GM18511 (cell line): ENCODE data around the gene SCRN1.
"Not testable (repeated sequence)": the region's sequence is repeated elsewhere in the genome, so short reads cannot be mapped to it uniquely, and the experiment has no call there.

ENCODE experiments used
- ATAC-seq: cut with Tn5 transposase; IDR thresholded peaks from one replicate; pipeline ENCODE4 v1.9.1; 2021; ENCODE audit warnings: mild to moderate bottlenecking, moderate library complexity; ENCODE audit not compliant: unreplicated experiment

SCRN1 gene

DNA sequence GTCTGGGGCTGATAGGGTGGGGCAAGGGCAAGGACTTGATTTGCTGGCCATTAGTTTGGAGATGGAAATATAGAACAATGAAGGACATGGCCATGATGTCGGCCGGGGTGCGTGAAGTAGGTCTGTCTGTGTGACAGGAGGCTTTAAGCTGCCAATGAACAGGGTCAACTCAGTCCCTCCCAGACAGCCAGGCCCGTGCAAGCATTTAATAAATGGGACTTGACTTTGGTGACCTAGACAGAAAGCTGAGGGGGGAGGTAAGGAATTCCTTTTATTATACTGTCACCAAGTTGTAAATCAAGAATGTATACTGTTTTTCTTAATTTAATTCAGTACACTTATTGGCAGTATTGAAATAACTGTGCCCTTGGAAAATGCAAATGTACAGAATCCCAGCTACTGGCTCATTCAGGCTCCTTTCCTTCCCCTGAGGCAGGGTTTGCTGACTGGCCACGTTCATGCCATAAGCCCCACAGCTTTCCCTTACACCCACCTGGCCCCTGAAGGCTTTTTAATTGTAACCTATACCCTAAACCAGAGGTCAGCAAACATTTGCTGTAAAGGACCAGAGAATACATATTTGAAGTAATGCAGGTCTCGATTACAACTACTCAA, 96.1 kb downstream of the SCRN1 start:
- ATAC-seq: no peak

DNA sequence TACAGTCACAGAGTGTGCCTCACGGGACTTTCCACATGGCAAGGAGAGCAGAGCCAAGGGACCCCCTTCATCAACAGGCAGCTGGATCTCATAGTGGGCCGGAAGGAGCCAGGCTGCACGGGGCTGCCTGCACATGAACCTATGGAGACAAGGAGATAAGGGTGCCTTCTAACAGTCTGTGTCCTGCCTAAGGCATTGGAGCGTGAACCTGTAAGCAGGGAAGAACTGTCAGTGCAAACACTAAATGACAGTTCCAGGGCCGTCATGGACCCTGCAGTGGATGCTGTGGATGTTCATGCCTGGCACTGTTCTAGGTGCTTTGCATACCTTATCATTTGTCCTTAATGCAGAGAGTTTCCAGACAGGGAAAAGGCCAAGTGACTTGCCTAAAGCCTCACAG, 97.4 kb downstream of the SCRN1 start:
- ATAC-seq: no peak

DNA sequence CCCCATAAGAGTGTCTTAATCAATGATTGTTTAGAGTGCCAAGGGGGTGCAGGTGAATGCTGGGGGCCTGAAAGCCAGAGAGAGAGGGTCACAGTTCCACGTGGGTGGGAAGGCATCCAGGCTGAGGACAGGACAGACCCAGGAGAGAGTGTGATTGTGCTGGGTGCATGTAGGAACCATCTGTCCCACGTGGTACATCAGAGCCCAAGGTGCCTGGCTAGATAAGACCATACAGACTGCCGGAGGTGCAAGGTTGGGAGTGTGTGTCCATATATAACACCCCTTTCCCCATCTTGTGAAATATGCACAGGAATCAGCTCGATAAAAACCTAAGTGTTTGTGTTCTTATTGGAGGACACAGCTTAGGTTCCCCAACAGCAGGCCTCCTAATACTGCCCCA, 97.8 kb downstream of the SCRN1 start:
- ATAC-seq: no peak

DNA sequence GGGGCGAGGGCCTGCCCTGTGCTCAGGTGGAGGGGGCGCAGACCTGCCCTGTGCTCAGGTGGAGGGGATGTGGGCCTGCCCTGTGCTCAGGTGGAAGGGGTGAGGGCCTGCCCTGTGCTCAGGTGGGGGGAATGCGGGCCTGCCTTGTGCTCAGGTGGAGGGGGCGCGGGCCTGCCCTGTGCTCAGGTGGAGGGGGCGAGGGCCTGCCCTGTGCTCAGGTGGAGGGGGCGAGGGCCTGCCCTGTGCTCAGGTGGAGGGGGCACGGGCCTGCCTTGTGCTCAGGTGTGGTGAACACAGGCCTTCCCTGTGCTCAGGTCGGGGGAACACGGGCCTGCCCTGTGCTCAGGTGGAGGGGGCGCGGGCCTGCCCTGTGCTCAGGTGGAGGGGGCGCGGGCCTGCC, 98.8 kb downstream of the SCRN1 start:
- ATAC-seq: not testable (repeated sequence)

DNA sequence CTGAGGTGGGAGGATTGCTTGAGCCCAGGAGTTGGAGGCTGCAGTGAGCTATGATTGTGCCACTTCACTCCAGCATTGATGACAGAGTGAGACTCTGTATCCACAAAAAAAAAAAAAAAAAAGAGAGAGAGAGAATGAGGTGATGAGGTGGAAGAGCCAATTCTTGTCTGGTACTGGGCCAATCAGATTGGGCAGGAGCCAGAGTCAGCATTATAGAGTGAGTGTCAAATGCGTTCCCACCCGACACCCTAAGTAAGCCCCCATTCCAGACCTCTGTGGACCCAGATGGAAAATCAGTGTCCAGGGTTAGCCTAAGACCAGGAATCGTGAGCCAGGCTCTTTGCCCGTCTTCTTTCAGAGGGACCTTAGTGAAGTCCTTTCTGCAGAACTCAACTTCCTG, 99.3 kb downstream of the SCRN1 start:
- ATAC-seq: no peak

DNA sequence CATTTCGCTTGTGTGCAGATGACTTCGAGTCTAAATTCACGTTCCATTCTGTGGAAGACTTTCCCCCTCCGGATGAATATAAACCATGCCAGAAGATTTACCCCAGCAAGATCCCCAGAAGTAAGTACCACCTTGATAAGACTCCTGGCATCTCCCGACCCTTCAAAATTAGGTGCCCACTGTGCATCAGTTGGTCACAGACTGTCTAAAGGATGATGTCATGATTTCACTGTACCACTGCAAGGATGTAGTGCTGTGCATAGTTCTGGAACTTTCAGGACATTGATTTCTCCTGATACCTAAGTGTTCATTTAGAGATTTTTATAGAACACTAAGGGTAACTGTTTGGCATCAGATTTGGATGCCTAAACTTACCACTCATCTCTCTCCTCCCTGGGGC, 100.3 kb downstream of the SCRN1 start:
- no peak for ATAC-seq

DNA sequence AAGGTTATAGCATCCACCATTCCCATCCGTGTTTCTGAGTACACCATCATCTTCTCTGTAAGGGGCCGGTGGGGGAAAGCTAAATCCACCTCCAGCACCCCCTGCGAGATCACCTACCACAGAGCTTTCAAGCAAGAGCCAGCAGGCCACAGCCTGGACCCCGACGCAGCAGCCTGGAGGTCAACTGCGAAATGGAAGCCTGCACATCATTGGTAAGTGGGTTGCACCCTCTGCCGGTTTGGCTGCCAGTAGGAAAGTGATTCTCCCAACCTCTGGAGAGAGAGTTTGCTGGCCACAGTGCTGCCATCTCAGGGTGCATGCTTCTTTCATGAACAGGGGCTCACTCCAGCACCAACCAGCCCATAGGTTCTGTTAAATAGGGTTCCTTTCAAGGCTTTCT, 101.6 kb downstream of the SCRN1 start:
- no peak for ATAC-seq

DNA sequence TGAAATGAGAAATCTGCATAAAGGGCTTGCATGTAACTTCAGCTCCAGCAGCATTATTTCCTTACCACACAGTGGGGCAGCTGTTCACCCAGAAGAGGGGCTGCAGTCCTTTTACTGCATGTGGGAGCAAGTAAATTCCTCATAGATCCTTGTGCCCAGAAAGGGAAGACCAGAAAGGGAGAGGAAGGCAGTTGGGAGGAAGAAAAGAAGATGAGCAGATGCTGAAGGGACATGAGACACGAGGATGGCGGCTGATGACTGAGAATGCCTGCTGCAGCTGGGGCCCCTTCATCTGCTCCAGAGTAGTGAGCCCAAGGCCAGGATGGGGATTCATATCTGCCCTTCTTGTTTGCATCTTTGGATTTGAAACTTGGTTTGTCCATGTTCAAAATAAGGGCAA, 102.8 kb downstream of the SCRN1 start:
- ATAC-seq: no peak

DNA sequence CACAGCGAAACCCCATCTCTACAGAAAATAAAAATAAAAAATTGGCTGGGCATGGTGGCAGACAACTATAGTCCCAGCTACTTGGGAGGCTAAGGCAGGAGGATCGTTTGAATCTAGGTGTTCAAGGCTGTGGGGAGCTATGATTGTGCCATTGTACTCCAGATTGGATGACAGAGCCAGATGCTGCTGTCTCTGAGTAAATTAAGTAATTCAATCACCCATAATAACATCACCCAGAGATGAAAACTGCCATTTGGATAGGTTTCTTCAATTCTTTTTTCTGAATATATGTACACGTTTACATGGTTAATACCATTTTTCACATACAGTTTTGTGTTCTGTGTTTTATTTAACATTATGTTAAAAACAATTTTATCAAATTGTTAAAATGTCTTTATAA, 104.0 kb downstream of the SCRN1 start:
- no peak for ATAC-seq

DNA sequence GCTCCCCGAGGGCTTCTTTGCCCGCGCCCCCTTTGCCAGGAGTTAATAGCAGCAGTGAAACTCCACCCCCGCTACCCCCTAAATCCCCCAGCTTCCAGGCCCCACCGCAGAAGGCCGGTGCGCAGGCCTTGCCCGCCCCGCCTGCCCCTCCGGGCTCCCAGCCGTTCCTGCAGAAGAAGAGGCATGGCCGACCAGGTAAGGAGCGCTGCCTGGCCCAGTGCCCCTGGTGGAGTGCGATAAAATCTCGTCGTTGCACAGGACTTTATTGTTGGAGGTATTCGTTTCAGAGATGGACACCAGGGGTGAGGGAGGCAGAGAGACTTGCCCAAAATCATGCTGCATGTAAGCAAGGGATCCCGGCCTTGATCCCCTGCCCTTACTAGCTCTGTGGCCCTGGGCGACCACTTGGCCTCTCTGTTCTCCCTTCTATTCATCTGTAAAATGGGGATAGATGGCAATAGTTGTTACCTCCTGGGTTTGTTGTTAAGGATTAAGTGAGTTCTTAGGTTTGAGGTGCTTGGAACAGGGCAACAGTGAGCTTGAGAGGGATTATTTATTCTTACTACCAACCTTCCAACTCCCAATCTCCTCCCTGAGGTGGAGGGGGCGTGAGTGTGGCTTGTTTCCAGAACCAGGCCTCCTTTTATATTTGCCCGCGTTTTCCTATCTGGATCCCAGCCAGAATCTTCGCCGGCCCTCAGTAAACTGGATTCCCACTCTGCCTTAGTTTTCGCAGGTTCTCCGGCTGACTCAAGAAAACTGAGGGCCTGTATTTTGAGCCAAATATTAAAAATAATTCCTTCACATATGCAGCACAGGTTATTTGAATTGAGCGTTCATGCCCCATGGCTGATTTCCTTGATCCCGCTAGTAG, 105.0 kb downstream of the SCRN1 start:
- no peak for ATAC-seq

DNA sequence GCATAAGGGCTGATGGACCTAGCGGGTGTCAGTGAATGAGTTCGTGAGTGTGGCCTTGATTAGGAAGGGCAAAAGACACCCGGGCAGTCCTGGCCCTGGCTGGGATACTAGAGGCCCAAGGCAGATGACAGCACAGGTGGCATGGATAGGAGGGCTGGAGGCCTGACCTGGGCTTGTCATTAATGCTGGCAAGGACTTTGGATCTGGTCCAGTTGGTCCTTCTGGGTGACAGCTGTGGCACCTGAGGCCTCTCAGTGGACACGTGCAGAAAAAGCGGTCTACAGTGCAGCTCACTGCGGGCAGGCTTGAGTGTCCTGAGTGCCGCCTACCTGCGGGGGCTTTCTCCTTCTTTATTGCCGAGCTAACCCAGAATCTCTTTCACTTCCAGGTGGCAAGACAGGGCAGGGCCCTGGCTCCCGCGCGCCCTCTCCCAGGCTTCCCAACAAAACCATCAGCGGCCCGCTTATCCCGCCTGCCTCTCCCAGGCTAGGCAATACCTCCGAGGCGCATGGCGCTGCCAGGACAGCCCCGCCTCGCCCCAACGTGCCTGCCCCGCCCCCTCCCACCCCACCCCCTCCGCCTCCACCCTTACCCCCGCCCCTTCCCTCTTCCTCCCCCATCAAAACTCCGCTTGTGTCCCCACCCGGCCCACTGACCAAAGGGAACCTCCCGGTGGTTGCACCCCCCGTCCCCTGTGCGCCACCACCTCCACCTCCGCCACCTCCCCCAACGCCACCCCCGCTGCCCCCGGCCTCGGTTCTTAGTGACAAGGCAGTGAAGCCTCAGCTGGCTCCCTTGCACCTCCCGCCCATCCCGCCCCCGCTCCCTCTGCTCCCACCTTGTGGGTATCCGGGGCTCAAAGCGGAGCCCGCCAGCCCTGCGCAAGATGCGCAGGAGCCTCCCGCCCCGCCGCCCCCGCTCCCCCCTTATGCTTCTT, 105.9 kb downstream of the SCRN1 start:
- ATAC-seq: no peak

DNA sequence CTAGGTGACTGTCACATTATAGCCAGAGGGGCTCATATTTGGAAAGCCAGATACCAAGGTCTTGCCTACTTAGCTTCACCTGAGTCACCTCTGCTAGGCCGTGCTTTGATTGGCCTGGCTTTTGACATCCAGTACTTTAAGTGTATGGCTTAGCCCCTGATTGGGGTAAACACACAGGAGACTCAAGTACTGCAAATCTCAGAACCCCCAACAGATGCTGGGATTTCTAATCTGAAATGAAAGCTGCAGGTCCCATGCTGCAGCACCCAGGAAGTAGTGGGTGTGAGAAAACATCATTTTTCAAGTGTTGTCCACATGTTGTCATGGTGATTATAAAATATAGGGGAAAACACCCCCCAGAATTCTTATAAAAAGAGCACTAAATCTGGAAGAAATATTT, 107.1 kb downstream of the SCRN1 start:
- no peak for ATAC-seq

DNA sequence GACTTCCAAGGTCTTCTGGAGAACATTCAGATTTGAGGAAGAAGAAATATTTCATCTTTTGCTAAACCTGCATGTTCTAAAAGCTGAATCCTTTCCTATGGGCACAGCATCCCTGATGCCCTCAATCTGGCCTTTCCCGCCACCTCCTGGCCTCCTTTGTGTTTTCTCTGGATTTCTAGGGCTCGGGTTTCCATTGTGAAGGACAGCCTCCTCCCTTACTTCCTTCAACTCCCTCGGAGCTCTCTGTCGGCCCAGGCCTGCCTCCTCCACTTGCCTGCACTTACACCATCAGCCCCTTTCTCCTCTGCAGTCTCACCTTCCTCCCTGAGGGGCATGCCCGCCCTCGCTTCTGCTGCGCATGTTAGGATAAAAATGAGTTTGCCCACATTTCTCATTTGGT, 107.9 kb downstream of the SCRN1 start:
- ATAC-seq: no peak

DNA sequence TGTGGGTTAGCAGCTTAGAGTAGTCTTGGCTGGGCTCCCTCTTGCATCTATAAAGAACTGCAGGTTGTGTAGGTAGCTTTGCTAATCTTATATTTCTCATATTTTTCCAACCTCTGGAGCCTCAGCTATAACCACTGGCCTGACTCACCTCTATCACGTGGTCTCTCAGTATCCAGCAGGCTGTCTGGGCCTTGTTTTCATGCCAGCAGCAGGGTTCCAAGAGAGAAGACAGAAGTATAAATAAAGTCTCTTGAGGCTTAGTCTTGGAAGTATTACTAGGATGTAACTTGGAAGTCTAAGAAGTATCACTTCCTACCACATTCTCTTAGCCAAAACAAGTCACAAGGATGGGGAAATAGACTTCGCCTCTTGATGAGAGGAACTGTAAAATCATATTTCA, 110.0 kb downstream of the SCRN1 start:
- no peak for ATAC-seq

DNA sequence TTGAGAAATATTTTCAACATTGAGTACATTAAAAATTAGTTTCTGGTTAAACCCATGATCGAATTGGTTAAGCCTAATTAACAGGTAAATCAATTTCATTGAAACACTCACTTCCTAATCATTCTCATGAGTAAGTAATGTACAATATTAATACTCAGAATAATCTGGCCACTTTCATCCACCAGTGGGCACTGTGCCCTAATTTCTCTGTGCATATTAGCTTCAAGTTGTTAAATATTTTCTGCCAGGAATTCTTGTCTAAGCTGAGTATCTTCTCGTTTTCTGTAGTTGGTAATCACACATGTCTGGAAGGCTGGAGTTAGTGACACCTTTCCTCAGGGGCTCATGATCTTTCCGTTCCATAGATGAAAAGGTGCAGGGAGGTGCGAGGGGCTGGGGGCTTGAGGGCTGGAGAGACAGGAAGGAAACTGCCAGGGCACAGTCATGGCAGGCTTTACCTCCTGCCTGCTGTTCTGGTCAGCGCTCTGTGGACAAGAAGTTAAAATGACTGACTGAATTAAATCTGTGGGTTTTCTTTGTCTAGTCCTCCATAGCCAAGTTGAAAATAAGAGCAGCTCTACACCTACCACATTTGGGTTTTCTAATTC, 111.4 kb downstream of the SCRN1 start:
- ATAC-seq: no peak

DNA sequence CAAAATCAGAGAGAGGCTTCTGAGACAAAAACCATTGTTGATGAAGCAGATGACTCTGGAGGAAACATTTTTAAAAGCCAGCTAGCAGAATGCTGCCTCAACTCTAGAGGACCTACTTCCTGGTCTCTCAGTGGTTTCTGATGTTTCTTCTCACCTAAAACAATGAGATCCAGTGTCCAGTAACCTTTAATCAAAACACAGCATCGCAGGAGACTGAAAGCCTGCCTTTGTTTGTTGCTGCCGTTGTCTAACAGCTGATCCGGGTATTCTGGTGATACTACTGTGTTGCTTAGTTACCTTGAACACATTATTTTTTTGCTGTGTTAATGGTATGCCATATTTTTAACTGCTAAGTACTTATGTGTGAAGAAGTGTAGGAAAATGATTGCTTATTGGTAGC, 112.4 kb downstream of the SCRN1 start:
- ATAC-seq: no peak

DNA sequence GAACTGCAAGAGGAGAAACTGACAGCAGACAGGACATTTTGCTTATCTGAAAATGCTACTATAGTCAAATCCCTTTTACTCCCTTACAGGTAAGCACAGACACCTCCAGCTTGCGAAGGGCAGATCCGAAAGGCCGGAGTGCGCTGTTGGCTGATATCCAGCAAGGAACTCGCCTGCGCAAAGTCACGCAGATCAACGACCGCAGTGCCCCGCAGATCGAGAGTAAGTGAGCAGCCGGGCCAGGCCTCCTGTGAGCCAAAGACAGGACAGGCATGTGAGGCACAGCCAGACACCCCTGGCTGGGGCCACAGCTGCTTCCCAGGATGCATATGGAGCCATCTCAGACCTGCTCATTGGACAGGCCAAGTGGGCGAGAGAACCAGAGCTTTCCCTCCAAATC, 113.9 kb downstream of the SCRN1 start:
- no peak for ATAC-seq

DNA sequence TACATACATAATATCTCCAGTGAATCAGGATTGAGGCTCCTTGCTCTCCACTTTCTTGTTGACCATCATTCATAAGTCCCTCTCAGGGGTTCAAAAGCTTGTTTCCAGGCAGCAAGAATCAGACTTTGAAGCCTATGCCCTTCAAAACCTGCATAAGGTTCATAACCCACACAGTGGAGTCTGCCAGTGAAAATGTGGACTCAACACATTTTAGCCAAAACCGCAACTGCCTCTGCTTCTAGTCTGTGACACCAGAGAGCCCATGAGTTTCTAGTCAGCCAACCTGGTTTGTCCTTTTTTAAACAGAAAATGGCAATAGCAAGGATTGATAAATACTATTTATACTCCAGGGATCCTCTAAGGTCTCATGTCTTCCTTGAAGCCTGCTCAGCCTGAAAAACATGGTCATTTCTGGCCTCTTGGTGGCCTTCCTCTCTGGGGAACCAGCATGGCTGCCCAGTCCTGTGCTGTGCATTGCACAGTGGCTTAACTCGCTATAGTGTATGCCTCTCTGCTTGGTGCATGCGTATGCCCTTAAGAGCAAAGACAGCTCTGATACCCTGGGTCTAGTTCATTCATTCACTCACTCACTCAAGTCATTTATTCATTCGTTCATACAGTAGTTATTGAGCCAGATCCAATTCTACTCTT, 115.8 kb downstream of the SCRN1 start:
- ATAC-seq: no peak

DNA sequence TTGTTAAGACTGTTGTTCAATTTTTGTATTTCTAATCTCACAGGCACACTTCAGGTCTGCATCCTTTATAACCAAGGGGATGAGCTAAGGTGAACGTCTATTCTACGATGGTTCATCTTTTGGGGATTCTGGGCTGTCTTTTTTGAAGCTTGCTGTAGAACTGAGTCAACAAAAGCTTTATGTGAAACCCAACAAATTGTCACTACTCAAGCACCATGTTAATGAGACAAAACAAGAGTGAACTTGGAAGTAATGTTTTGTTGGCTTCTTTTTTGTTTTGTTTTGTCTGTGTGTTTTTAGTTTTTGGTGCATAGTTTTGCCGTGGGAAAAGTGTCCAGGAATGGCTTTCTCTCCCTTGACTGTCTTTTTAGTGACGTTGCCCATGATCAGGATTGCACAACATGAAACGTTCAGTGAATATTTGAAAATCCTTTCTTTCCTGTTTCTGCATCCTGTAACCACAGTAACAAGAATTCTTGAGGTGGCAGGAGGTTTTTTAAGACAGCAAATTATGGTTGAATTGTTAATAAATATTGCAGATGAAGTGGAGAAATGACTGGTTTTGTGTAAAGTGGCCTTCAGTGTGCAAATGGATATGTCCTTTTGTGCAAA, 117.7 kb downstream of the SCRN1 start:
- no peak for ATAC-seq
